Measurements from ENCODE around the gene LEMD3.
"Not testable (repeated sequence)": the region's sequence is repeated elsewhere in the genome, so short reads cannot be mapped to it uniquely, and the experiment has no call there.

Gene LEMD3

DNA sequence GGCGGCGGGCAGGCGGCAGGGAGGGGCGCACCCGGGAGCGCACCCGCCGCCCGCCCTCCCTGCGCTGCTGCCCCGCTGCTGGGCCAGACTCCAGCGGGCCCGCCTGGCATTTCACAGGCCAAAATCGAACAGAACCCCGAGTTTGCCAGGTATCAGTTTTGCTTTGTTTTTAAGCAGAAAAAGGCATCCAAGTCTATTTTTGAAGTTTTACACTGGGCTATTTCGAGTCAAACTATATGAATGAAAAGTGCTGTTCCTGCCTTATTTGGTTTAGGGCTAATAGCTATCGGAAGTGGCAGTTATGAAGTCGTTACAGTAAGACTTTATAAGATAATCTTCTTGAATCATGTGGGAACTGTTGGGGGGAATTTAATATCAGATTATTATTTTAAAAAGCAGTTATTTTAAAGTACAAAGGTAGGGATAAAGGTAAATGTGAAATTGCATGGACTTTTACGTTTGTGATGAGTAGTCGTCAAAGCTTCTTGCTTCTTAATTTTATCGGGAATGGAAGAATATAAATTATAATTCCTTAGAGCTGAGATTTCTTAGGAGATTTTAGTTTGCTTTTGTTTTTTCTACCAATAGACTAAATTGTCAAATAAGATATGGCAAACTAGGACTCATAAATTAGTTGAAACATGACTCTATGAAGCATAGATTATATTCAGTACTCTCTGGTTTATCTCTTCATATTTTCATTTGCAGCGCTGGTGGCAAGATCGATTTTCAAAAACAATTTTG is 110.2 kb downstream of the LEMD3 start:
- no peak for DNase-seq (ENCODE audit: low read depth)

DNA sequence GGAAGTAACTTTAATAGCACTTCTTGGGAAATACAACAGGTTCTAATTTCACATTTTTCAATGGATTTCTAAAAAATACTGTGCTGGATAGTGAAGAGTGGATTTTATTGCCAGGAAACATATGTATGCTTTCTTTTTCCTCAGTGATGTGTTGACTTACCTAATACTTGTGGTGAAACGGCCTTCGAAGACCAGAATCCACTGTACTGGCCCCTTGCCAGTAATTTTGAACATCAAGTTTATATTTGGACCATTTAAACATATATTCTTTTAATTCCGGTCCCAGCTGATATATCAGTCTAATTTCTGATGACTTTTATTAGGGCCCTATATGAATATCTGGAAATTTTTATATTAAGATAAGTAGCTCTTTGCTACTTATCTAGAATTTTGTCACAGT is 110.9 kb downstream of the LEMD3 start:
- peak; percentile 64 for DNase-seq (ENCODE audit: low read depth)

DNA sequence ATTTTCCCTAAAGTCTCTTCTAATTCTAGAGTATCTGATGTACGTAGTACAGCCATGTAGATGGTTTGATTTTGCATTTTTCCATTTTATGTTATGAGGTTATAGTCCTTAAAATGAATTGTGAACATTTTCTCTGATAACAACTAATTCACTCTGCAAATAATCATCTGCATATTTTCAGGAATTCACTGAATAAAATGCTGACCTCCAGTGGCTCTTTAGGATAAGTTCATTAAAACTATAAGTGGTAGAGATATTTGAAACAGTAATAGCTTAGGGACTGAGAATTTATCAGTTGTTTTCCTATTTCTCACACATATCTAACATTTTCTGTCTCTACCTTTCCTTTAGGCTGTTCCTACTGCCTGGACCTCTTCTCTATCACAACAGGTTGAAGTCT is 113.5 kb downstream of the LEMD3 start:
- DNase-seq (ENCODE audit: low read depth): no peak

DNA sequence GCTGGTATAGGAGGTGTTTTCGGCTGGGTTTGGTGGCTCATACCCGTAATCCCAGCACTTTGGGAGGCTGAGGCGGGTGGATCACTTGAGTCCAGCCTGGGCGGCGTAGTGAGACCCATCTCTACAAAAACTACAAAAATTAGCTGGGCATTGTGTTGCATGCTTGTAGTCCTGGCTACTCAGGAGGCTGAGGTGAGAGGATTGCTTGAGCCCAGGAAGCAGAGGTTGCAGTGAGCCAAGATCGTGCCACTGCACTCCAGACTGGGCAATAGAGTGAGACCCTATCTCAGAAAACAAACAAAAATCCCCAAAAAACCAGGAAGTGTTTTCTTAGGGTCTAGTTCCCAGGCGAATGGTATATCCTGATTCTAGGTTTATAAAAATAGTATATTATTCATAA is 116.1 kb downstream of the LEMD3 start:
- DNase-seq (ENCODE audit: low read depth): not testable (repeated sequence)

DNA sequence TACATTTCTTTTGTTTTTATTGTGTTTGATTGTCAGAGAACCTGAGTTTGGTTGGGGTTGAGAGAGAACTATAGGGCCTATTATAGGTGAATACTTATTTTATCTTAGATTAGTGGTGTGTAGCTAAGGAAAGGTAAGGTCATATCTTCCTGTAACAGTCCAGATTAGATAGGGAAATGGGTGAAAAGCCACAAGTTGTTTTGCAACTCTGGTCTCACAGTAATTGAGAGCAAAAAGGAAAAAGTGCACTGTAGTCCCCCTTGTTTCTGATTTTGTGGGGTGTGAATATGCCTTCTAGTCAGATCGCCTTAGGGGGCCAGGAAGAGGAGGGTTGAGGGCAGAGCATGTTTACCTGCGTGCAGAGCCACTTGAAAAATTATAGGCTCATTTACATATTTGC is 118.0 kb downstream of the LEMD3 start:
- peak; percentile 31 for DNase-seq (ENCODE audit: low read depth)

DNA sequence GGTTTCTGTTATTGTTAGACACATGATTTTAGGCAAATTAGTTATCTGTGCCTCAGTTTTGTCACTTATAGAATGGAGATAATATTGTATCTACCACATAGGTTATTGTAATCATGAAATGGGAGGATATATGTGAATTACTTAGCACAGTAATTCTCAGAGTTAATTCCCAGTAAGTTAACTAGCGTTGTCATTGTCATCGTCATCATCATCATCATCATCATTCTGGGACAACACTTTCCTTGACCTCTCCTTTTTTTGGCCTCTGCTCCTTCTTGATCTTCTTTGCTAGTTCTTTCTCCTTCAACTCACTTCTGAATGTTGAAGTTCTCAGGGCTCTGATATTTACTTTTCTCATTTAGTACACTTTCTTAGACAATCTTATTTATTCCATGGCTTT is 122.9 kb downstream of the LEMD3 start:
- DNase-seq (ENCODE audit: low read depth): no peak

DNA sequence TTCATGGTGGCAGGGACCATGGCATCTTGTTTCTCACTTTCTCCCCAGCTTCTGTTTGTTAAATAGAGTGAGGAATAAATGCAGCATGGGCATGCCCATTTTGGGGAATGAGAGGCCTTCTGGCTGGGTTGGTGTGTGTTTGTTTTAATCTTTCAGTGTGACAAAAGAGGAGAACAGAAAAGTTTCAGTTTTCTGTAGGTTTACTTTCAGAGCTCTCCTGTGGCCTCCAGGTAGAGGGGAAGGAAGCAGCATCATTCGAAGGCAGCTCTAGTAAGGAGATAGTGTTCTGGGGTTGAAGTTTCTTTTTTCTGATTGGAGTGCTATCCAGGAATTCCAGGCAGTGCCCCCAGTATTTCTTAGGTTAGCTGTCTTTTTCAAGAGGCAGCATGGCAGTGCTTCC is 124.4 kb downstream of the LEMD3 start:
- DNase-seq (ENCODE audit: low read depth): no peak

DNA sequence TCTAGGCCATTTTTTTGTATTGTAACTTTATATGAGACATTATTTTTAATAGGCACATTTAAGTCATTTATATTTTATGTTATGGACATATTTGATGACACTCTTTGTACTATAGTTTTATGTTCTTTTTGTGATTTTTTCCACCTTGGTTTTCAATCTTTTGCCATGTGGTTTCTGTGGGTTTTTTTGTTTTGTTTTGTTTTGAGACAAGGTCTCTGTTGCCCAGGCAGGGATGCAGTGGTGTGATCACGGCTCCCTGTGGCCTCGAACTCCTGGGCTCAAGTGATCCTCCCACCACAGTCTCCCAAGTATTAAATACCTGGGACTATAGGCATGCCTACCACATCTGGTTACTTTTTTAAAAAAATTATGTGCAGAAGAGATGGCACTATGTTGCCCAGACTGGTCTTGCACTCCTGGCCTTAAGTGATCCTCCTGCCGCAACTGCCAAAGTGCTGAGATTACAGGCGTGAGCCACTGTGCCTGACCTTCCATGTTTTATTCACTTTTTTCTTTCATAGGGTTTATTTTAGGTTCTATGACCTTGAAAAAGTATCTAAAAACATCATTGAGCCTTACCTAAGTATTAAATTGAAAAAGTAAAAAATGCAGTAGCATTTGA is 125.4 kb downstream of the LEMD3 start:
- DNase-seq (ENCODE audit: low read depth): no peak

DNA sequence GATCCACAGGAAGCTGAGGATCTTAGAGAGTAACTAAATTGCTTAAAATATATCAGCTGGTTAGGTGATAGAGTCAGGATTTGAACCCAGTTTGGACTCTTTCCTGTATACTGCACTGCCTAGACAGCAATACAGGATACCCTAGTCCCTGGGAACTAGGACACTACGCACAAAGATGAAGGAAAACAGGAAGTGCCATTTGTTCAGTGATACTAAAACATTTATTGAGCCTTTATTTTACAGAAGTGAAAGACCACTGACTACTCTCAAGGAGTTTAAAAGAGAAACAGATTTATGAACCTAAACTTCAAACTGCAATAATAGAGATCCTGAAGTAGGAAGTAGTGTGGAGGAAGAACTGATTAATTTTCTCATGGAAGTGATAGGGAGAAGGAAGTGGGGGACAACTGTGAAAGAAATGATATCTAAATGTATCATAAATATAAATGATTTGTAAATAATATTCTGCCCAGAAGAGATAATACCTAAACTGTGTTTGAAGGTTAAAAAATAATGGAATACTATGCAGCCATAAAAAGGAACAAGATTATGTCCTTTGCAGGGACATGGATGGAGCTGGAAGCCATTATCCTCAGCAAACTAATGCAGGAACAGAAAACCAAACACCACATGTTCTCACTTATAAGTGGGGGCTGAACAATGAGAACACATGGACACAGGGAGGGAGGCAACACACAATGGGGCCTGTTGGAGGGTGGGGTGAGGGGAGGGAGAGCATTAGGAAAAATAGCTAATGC is 127.3 kb downstream of the LEMD3 start:
- no peak for DNase-seq (ENCODE audit: low read depth)
